K562 (cell line): ENCODE measurements around the gene DDC. TPM values are rescaled to one million over a fixed set of nuclear protein-coding genes. Genes with fewer than 3 reads are reported as not detected.

ENCODE experiments used
- ATF3 ChIP-seq, 2 experiments: fragments of 450-650 bp in 1 of 2; sonication (generic) in 1 of 2; formaldehyde crosslinking in 1 of 2; IDR thresholded peaks in 1 of 2; conservative IDR thresholded peaks in 1 of 2; 2 replicates each; pipeline versions ENCODE4 v1.6.1 to v1.8.1; 2016 to 2023; ENCODE audit warnings: mild to moderate bottlenecking in 2 of 2, moderate library complexity in 2 of 2, inconsistent platforms in 1 of 2, missing genetic modification reagents in 1 of 2
- BHLHE40 ChIP-seq: IDR thresholded peaks from 2 replicates; pipeline ENCODE4 v1.6.1; 2011; ENCODE audit warnings: low read length, improper control_type of control experiment
- CBFA2T2 ChIP-seq: fragments of 450-650 bp; conservative IDR thresholded peaks from 2 replicates; pipeline ENCODE4 v1.6.1; 2017; ENCODE audit warnings: mild to moderate bottlenecking
- ELF1 ChIP-seq: fragments of 200-800 bp; sonication (Bioruptor generic); IDR thresholded peaks from 2 replicates; pipeline ENCODE4 v1.6.1; 2016; ENCODE audit warnings: missing genetic modification characterization, missing compliant biosample characterization
- ERF ChIP-seq: fragments of 450-650 bp; formaldehyde crosslinking; IDR thresholded peaks from 2 replicates; pipeline ENCODE4 v1.4.0; 2020; ENCODE audit warnings: mild to moderate bottlenecking, mixed read lengths
- GABPA ChIP-seq: fragments of 200-800 bp; sonication (Bioruptor generic); conservative IDR thresholded peaks from 2 replicates; pipeline ENCODE4 v1.6.1; 2016; ENCODE audit warnings: low read depth, missing genetic modification characterization, missing compliant biosample characterization
- MCM7 ChIP-seq, 2 experiments: fragments of 450-650 bp; IDR thresholded peaks; 2 replicates each; pipeline ENCODE4 v1.6.1; 2016 to 2018
- NCOR1 ChIP-seq: fragments of 450-650 bp; IDR thresholded peaks from 2 replicates; pipeline ENCODE4 v1.6.1; 2016; ENCODE audit warnings: mild to moderate bottlenecking, moderate library complexity
- PHB ChIP-seq: fragments of 250-450 bp; sonication (Bioruptor Pico); IDR thresholded peaks from 2 replicates; pipeline ENCODE4 v1.5.0; 2021
- ZNF318 ChIP-seq, 2 experiments: fragments of 450-650 bp; IDR thresholded peaks; 2 replicates each; pipeline ENCODE4 v1.6.1; 2016; ENCODE audit warnings: mild to moderate bottlenecking in 2 of 2, borderline replicate concordance in 1 of 2, low read depth in 1 of 2, moderate library complexity in 1 of 2
- ZNF395 ChIP-seq: fragments of 200-800 bp; sonication (Bioruptor generic); IDR thresholded peaks from 2 replicates; pipeline ENCODE4 v1.6.1; 2017; ENCODE audit warnings: missing genetic modification characterization, missing compliant biosample characterization
- ZSCAN32 ChIP-seq: fragments of 450-650 bp; formaldehyde crosslinking; IDR thresholded peaks from 2 replicates; pipeline ENCODE4 v1.4.0; 2020; ENCODE audit warnings: mild to moderate bottlenecking, moderate library complexity
- polyA plus RNA-seq, 8 experiments: library from polyadenylated mRNA; depleted of rRNA in 4 of 8; stranded (reverse) in 5 of 8; unstranded in 3 of 8; fragments of >200 nt; fragmentation: Nextera tagmentation in 2 of 8; fragmentation: Illumina TruSeq in 1 of 8; extraction: Ambion mirVana in 2 of 8; extraction: Trizol in 1 of 8; gene quantifications; 2 replicates each; pipeline versions ENCODE4 v1.2.1 to v1.2.3, GENCODE V29; 2011 to 2014; ENCODE audit warnings: inconsistent platforms in 1 of 8, missing spikeins in 1 of 8
- total RNA-seq, 7 experiments: library from RNA; depleted of rRNA in 6 of 7; stranded (reverse); fragments of >200 nt in 6 of 7; fragmentation: Illumina TruSeq in 2 of 7; extraction: Trizol in 2 of 7; gene quantifications; 2 replicates each; pipeline versions ENCODE4 v1.2.1 to v1.2.3, GENCODE V29; 2011 to 2021; ENCODE audit warnings: low replicate concordance in 1 of 7

DDC gene
- total and polyA plus RNA-seq, 9 of the 15 experiments (the other 6 are each of a cell fraction or from before 2014, with no cell fraction given) = not detected

GRCh38 chr7:50497068-50497642 lies 68.0 kb downstream of the DDC start (continued):
- TF ChIP-seq ZNF395 (CRISPR knock-in tag) (peak; percentile 90), NCOR1 (peak; percentile 99), ZNF318 (IDR thresholded peaks at IDR 0.05; ENCODE audit: borderline replicate concordance in 1 of 2, low read depth in 1 of 2) (peak in 1 of 2 experiments; percentile 74; a peak in 1 of 4 replicates), CBFA2T2 (peak; percentile 98), ATF3 (IDR thresholded peaks at IDR 0.05) (peak; percentile 94), ATF3 (CRISPR knock-in tag; conservative IDR thresholded peaks at IDR 0.05) (peak; percentile 88), ERF (CRISPR knock-in tag) (no peak), BHLHE40 (peak; percentile 64; the same call in 1 of the 2 replicates), MCM7 (IDR thresholded peaks at IDR 0.05) (no peak), ZSCAN32 (no peak), PHB (CRISPR knock-in tag) (no peak), GABPA (tag) (peak; percentile 64), ELF1 (tag) (no peak)
